PFSK-1 (cell line): ENCODE measurements around the gene PHF14.

Experiments used
- POLR2AphosphoS5 ChIP-seq: IDR thresholded peaks from 2 replicates; pipeline ENCODE4 v1.6.1; 2012; ENCODE audit warnings: low read depth, mild to moderate bottlenecking, control low read depth, low read length, moderate library complexity
- SIN3A ChIP-seq: IDR thresholded peaks from 2 replicates; pipeline ENCODE4 v1.6.1; 2012; ENCODE audit warnings: mild to moderate bottlenecking, low read length, moderate library complexity, borderline replicate concordance; ENCODE audit not compliant: insufficient read depth

GRCh38 chr7:11207565-11207964, 233.9 kb downstream of the PHF14 start:
- TF ChIP-seq POLR2AphosphoS5 = no peak
- TF ChIP-seq SIN3A = no peak
